GM18909 (cell line): Measurements from ENCODE around the gene TEX19.
"Not testable (repeated sequence)": the region's sequence is repeated elsewhere in the genome, so short reads cannot be mapped to it uniquely, and the experiment has no call there.

ENCODE experiments used
- ATAC-seq: cut with Tn5 transposase; IDR thresholded peaks from one replicate; pipeline ENCODE4 v1.9.1; 2021; ENCODE audit warnings: mild to moderate bottlenecking; ENCODE audit not compliant: unreplicated experiment, poor library complexity

TEX19 gene

GRCh38 chr17:82373072-82373452, 14.0 kb downstream of the TEX19 start:
- not testable (repeated sequence) for ATAC-seq

- no peak for ATAC-seq
Measured at GRCh38 chr17:82373731-82374625, 14.9 kb downstream of the TEX19 start.

- no peak for ATAC-seq
Measured at GRCh38 chr17:82374626-82375331, 15.7 kb downstream of the TEX19 start.

GRCh38 chr17:82375359-82376041, 16.5 kb downstream of the TEX19 start:
- no peak for ATAC-seq

DNA sequence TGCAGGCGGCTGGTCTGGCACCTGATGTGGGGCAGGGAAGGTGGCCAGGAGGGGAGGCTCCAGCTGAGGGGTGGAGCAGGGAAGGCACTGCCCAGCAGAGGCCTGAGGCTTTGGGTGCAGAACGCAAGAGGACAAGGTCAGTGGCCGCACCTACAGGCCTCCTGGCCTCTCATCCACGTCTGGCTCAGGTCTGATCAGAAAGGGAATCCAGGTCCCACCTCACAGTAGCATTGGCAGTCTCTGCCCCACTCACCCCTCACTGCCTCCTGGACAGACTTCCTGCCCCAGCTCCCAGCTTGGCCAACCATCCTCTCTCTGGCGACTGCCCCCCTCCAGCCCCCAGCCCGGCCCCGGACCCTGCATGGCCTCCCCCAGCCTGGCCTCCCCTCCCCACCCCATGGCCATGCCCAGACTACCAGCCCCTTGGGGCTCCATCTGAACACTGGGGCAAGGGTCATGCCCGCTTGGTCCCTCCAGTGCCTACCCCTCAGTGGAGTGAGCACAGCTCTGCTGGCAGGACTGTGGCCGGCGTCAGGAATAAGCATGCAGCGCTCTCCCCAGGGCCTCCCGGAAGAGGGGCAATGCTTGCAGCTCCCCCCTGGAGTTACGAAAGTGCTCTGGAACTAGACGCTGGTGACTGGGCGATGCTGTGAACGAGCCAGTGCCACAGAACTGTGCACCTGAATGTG, 17.1 kb downstream of the TEX19 start:
- ATAC-seq: no peak

- not testable (repeated sequence) for ATAC-seq
Measured at GRCh38 chr17:82377294-82377693, 18.2 kb downstream of the TEX19 start.

DNA sequence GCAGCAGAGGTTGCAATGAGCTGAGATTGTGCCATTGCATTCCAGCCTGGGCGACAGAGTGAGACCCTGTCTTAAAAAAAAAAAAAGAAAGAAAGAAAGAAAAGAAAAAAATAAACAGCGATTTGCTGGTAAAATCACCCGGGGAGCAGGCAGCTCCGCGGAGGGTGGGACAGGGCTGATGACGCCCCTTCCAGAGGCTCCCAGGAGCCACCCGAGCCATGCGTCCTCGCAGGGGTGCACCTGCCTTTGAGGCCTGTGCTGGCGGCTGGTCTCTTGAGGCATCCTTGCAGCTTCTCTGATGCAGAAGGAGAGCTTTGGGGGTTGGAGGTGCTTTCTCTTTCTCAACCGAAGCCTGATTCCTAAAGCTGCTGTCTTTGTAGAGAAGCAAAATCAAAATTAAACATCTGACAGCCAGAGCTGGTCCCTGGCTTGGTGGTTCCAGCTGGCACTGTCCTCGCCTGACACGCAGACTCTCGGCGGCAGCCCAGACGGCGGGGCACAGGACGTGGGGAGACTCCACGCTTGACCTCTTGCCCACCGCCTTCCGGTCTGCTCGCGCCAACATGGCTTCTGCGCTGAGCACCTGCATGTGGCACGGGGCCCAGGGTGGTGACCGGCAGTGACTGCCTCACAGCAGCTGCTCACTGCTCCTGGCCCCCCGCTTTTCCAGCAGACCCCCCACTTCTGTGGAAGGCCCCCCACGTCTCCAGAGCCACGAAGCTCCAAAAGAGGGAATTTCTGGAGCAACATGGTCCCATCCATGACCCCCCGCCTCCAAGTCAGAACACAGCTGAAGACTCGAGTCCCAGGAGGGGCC, 19.1 kb downstream of the TEX19 start:
- ATAC-seq: no peak

DNA sequence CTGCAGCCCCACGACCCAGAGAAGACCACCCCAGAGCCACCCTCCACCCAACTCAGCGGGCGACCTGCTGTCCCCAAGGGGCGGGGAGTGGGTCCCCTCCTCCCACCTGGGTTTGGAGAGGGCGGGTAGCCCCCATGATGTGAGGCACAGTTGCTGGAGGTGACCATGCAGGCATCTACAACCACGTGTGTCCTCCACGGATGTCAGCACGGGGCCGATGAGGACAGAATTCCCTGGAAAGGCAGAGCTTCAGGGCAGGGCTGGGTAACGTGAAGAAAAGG, 19.6 kb downstream of the TEX19 start:
- ATAC-seq: no peak

GRCh38 chr17:82380860-82381702, 22.0 kb downstream of the TEX19 start:
- no peak for ATAC-seq

- not testable (repeated sequence) for ATAC-seq
Measured at GRCh38 chr17:82381703-82382009, 22.6 kb downstream of the TEX19 start.

GRCh38 chr17:82382220-82382932, 23.3 kb downstream of the TEX19 start:
- not testable (repeated sequence) for ATAC-seq

- no peak for ATAC-seq
Measured at GRCh38 chr17:82382933-82383255, 23.8 kb downstream of the TEX19 start.

DNA sequence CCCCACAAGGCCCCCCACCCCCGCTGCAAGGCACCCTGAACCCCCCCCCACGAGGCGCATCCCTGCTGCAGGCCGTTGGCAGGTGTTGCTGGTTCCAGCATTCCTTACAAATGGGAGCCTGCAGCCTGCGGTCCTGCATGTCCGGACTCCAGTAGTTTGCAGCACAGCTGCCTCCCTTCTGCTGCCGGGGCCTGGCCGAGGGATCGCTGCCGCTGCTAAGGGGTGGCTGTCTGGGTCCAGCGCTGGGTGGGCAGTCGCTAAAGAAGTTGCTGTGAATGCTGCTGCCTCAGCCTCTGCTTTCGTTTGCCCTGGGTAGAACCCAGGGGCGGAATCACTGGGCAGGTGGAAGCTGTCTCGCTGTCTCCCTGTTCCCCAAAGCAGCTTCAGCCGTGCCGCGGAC, 24.4 kb downstream of the TEX19 start:
- no peak for ATAC-seq

- ATAC-seq: no peak
Measured at GRCh38 chr17:82384051-82384729, 25.1 kb downstream of the TEX19 start.

DNA sequence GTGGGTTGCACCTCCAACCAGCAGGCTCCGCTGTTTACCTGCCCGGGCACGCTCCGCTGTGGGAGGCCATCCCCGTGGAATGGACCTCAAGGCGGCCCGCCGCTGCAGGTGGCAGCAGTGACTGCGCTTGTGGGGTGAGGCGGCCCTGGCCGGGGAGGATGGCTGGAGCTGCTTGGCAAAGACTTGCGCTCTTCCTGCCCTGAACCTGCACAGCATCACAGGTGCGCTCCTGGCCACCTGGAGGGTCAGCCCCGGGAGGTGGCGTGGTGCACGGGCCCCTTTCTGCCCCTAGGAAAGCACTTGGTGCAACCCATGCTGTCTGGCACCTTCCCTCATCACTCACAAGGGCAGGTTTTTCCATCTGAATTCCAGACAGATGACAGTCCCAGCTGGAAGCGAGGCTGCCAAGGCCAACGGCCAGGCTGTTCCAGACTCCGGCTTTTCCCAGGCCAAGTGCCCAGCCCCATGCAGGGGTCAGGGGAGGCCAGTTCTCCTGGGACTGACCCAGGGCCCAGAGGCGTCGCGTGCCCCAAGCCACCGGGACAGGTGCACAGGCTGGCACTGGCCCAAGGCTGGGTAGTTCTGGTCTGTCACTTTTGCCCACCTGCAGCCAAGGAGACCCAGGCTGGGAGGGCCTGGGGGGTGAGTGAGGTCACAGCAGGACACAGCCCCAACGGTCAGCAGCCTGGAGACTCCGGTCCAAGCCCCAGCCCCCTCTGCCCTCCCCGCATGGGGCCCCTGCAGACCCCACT, 25.9 kb downstream of the TEX19 start:
- no peak for ATAC-seq

- ATAC-seq: no peak
Measured at GRCh38 chr17:82385559-82386254, 26.7 kb downstream of the TEX19 start.
